Colonic mucosa (tissue), 4 donors: ENCODE results near the gene ZFP92. TPM values are rescaled to one million over a fixed set of nuclear protein-coding genes. Genes with fewer than 3 reads are reported as not detected.
A peak's percentile ranks its signal among the peaks of the same experiment; 100 is the strongest.

Experiments
- DNase-seq: peaks from one replicate; pipeline ENCODE4 v3.0.0-alpha.2; 2020
- H3K27ac ChIP-seq: fragments of 200-600 bp; one replicate; pipeline ENCODE4 v1.8.0; 2021
- H3K27me3 ChIP-seq: fragments of 200-600 bp; one replicate; pipeline ENCODE4 v1.8.0; 2021
- H3K36me3 ChIP-seq: fragments of 200-600 bp; one replicate; pipeline ENCODE4 v1.8.0; 2021
- H3K4me1 ChIP-seq: fragments of 200-600 bp; one replicate; pipeline ENCODE4 v1.8.0; 2021; ENCODE audit warnings: mild to moderate bottlenecking
- H3K4me3 ChIP-seq: fragments of 200-600 bp; one replicate; pipeline ENCODE4 v1.8.0; 2021
- H3K9ac ChIP-seq, 2 donors: one replicate each; pipeline ENCODE4 v1.7.0; 2013; ENCODE audit warnings: control low read depth in 2 of 2, low read depth in 2 of 2, low read length in 2 of 2
- H3K9me3 ChIP-seq: fragments of 200-600 bp; one replicate; pipeline ENCODE4 v1.8.0; 2021
- CTCF ChIP-seq: fragments of 200-600 bp; IDR thresholded peaks from one replicate; pipeline ENCODE4 v1.8.0; 2022; ENCODE audit warnings: antibody characterized with exemption, mild to moderate bottlenecking
- intact Hi-C: fragments of 100-400 bp; cut with DNase I; formaldehyde crosslinking; loops from one replicate; pipeline ENCODE4 v1.14.1; 2022
- total RNA-seq, 2 donors: library from RNA; stranded (reverse); fragmentation: NEBNext Ultra II Directional in 1 of 2; extraction: Animal tissue kit (Norgen Biotek cat#: 25700) in 1 of 2; gene quantifications; one replicate each; pipeline ENCODE4 v1.2.1, GENCODE V29; 2021
- donor health status: healthy.
- donor health status: DM: no; HTN: no; CAD: no.
- donor health status: DM: no; HTN: no; CAD: no.

ZFP92 gene
- total RNA-seq, 2 donors from 2014 or later: 0.10 to 0.29 TPM

GRCh38 chrX:153410373-153410772 is 899 bp upstream of the ZFP92 start:
- DNase-seq: no peak
- intact Hi-C loops: no loop called here
- H3K27ac ChIP-seq: no peak overlapping the region
- H3K4me1 ChIP-seq: no peaks in the 10 kb centered on the region
- no peaks in the 10 kb centered on the region for H3K9me3 ChIP-seq
- no peak overlapping the region for H3K9ac ChIP-seq
- peaks cover 10% of the 10 kb centered on the region for H3K27me3 ChIP-seq
- no peak overlapping the region for H3K4me3 ChIP-seq
- H3K36me3 ChIP-seq: no peaks in the 10 kb centered on the region
- TF ChIP-seq CTCF: no peak

- H3K36me3 ChIP-seq: no peaks in the 10 kb centered on the region
- no peak for DNase-seq
- no peak overlapping the region for H3K27ac ChIP-seq
- no peaks in the 10 kb centered on the region for H3K9me3 ChIP-seq
- no peaks in the 10 kb centered on the region for H3K4me1 ChIP-seq
- peak overlapping the region; percentile 32 for H3K4me3 ChIP-seq
- no peak overlapping the region for H3K9ac ChIP-seq
- intact Hi-C loops: no loop called here
- no peak for TF ChIP-seq CTCF
- peaks cover 10% of the 10 kb centered on the region for H3K27me3 ChIP-seq
These were observed 401 bp upstream of the ZFP92 start for GRCh38 chrX:153410888-153411254.

GRCh38 chrX:153411988-153412574 is 809 bp downstream of the ZFP92 start:
- H3K4me3 ChIP-seq: peak overlapping the region; percentile 32
- H3K9ac ChIP-seq: no peak overlapping the region
- H3K27me3 ChIP-seq: peaks cover 10% of the 10 kb centered on the region
- H3K27ac ChIP-seq: no peak overlapping the region
- no peaks in the 10 kb centered on the region for H3K4me1 ChIP-seq
- DNase-seq: no peak
- H3K9me3 ChIP-seq: no peaks in the 10 kb centered on the region
- TF ChIP-seq CTCF: no peak
- intact Hi-C loops: no loop called here
- no peaks in the 10 kb centered on the region for H3K36me3 ChIP-seq

- H3K9ac ChIP-seq: no peak overlapping the region
- no peaks in the 10 kb centered on the region for H3K4me1 ChIP-seq
- TF ChIP-seq CTCF: no peak
- no peak overlapping the region for H3K27ac ChIP-seq
- intact Hi-C loops: no loop called here
- H3K4me3 ChIP-seq: no peak overlapping the region
- H3K36me3 ChIP-seq: no peaks in the 10 kb centered on the region
- H3K27me3 ChIP-seq: peaks cover 10% of the 10 kb centered on the region
- no peak for DNase-seq
- no peaks in the 10 kb centered on the region for H3K9me3 ChIP-seq
These were observed 1.8 kb downstream of the ZFP92 start for GRCh38 chrX:153412746-153413720.

- Histone ChIP-seq H3K27me3 (peaks cover 10% of the 10 kb centered on the region), H3K4me3 (no peak overlapping the region), H3K4me1 (no peaks in the 10 kb centered on the region), H3K27ac (no peak overlapping the region), H3K9ac (no peak overlapping the region), H3K9me3 (no peaks in the 10 kb centered on the region), H3K36me3 (no peaks in the 10 kb centered on the region)
- no peak for DNase-seq
- no peak for TF ChIP-seq CTCF
- intact Hi-C loops: no loop called here
These were observed 2.5 kb downstream of the ZFP92 start for GRCh38 chrX:153413731-153414130.
